Activated CD8-positive, alpha-beta memory T cell treated with anti-CD3 and anti-CD28 coated beads for 36 hours (primary cell): ENCODE data around the gene DMXL1. TPM values are rescaled to one million over a fixed set of nuclear protein-coding genes. Genes with fewer than 3 reads are reported as not detected.

Experiments
- CTCF ChIA-PET: fragments of 350-600 bp; sonication (Branson Sonifier 250); formaldehyde crosslinking; loops from one replicate; lab custom pipeline; 2021; ENCODE audit warnings: antibody characterized with exemption; lab: Charles Lee
- POLR2A ChIA-PET: fragments of 350-600 bp; sonication (Branson Sonifier 250); formaldehyde crosslinking; loops from one replicate; lab custom pipeline; 2021; ENCODE audit warnings: antibody characterized with exemption; lab: Charles Lee
- total RNA-seq, 2 experiments: library from RNA; stranded (reverse); gene quantifications; one replicate each; pipeline ENCODE4 v1.2.3, GENCODE V29; 2021

Gene DMXL1
- total RNA-seq, 2 experiments from 2014 or later = 21.9 to 22.8 TPM

GRCh38 chr5:119275146-119275545, 204.3 kb downstream of the DMXL1 start:
- CTCF ChIA-PET = interaction anchor here (1.0 to 1.6 kb wide), 4 partner anchors 9 to 67 kb away, joined by 3 to 5 read pairs (median 4); no protein-coding TSS in a partner anchor
- POLR2A ChIA-PET = interaction anchor here (0.9 to 1.6 kb wide), 2 partner anchors 12 to 67 kb away, joined by 4 to 9 read pairs; no protein-coding TSS in a partner anchor

DNA sequence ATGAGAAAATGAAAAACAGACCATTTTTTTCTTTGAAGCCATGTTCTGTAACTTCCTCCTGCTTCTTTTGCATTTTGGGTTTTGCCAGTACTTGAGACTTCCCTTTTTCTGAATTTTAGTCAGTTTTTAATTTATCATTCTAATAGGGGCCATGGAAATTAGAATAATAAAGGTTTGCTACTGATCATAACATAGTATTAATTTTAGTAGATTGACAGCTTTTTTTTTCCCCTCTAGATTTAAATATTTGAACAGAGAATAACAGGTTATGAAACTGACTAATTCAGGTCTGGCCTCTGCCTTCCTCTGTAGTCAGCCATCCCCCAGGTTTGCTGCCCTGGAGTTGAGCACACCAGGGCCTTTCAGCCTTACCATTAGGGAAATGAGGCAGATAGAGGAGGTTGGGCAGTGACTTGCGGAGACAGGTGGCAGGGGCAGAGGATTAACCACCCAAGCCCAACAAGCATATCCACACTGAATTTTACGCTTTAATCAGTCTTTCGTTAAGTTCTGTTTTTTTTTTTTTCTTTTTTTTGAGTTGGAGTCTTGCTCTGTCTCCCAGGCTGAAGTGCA, 204.8 kb downstream of the DMXL1 start:
- CTCF ChIA-PET = interaction anchor here (1.0 to 1.6 kb wide), 4 partner anchors 8 to 66 kb away, joined by 3 to 5 read pairs (median 4); no protein-coding TSS in a partner anchor

GRCh38 chr5:119276978-119277377, 206.1 kb downstream of the DMXL1 start:
- ChIA-PET POLR2A (no interaction called here), CTCF (interaction anchor here (0.5 to 0.9 kb wide), 2 partner anchors 39 to 86 kb away, joined by 3 read pairs; no protein-coding TSS in a partner anchor)

More for the DNA sequence above, 204.8 kb downstream of the DMXL1 start:
- POLR2A ChIA-PET = interaction anchor here (0.7 to 1.6 kb wide), 3 partner anchors 17 to 205 kb away, joined by 3 to 6 read pairs (median 4); partner anchors contain the start of gene DMXL1

DNA sequence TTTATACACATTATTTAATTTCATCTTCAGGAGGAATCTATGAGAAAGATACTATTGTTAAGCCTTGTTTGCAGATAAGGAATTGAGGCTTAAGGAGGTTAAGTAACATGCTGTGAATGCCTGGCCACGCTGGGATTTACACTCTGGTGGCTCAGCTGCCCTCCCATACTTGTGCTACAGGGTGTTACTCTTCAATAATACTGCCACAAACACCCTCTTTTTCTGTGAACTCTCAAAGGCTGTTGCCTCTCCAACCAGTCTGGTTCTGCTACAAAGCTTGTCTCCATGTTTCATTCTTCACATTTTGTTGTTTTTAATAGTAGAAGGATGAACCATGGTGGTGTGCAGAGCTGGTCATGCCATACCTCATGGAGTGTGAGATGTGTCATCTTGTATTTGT, 208.2 kb downstream of the DMXL1 start:
- ChIA-PET CTCF (no interaction called here), POLR2A (no interaction called here)

DNA sequence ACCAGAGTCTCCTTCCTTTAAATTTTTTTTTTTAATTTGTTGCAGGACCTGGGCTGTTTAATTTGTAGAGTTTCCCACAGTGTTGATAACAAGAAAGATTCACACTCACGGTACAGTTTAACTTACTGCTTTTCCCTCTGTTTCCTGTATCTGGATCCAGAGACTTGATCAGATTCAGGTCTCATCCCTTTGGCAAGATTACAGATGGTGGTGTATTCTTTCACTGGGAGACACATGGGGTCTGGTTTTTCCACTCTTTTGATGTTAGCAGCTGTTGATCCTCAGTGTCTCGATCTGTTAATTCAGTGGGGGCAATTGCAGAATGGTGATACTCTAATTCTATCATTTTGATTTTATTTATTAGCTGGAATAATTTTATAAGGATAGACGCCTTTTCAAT, 209.5 kb downstream of the DMXL1 start:
- ChIA-PET CTCF (no interaction called here), POLR2A (no interaction called here)

GRCh38 chr5:119282628-119283027, 211.7 kb downstream of the DMXL1 start:
- POLR2A ChIA-PET = no interaction called here
- CTCF ChIA-PET = no interaction called here

- ChIA-PET CTCF (interaction anchor here (1.0 kb wide), 1 partner anchor 9 kb away, joined by 3 read pairs; no protein-coding TSS in a partner anchor), POLR2A (no interaction called here)
These were observed 213.1 kb downstream of the DMXL1 start for GRCh38 chr5:119284031-119284430.

DNA sequence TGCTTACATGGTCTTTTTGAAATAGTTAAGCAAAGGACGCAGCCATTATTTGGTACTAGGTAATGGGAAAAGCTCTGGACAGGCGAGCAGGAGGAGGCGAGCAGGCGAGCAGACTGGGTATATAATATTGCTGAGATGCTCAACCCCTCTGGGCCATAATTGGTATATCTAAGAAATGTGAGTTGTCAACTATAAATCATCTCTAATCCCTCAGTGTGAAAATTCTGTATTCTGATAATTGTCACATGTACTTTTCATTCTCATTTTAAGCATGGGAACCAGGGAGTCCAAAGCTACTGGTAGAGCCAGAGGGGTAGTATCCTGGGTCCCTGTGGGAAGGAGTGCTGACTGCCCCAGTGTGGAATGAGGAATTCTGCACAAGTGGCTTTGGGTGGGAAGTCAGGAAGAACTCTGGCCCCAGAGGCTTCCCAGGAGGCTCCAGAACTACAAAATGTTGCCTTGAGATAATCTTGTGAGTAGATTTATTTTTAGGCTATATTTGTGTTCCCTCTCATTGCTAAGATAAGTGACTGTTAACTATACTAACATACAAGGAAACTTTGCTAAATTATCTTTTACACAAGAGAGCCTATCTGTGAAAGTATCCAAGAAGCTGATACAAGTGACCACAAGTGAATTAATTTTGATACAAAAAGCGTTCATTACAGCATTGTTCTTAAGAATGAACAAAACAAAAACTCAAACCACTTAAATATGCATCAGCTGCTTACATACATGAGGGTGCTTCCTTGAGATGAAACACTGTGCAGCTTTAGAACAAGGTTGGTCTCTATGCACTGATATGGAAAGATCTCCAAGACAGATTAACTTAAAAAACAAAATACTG, 214.4 kb downstream of the DMXL1 start:
- POLR2A ChIA-PET = interaction anchor here (0.7 to 0.8 kb wide), 2 partner anchors 17 to 34 kb away, joined by 4 to 5 read pairs; no protein-coding TSS in a partner anchor
- CTCF ChIA-PET = interaction anchor here (1.2 kb wide), 1 partner anchor 15 kb away, joined by 4 read pairs; no protein-coding TSS in a partner anchor

GRCh38 chr5:119286511-119287488, 215.9 kb downstream of the DMXL1 start:
- CTCF ChIA-PET = interaction anchor here (1.1 kb wide), 1 partner anchor 13 kb away, joined by 3 read pairs; no protein-coding TSS in a partner anchor
- POLR2A ChIA-PET = interaction anchor here (0.8 kb wide), 1 partner anchor 12 kb away, joined by 9 read pairs; no protein-coding TSS in a partner anchor

- POLR2A ChIA-PET = interaction anchor here (0.8 kb wide), 1 partner anchor 13 kb away, joined by 9 read pairs; no protein-coding TSS in a partner anchor
- CTCF ChIA-PET = interaction anchor here (1.1 kb wide), 1 partner anchor 12 kb away, joined by 3 read pairs; no protein-coding TSS in a partner anchor
These were observed 216.7 kb downstream of the DMXL1 start for GRCh38 chr5:119287547-119288111.

DNA sequence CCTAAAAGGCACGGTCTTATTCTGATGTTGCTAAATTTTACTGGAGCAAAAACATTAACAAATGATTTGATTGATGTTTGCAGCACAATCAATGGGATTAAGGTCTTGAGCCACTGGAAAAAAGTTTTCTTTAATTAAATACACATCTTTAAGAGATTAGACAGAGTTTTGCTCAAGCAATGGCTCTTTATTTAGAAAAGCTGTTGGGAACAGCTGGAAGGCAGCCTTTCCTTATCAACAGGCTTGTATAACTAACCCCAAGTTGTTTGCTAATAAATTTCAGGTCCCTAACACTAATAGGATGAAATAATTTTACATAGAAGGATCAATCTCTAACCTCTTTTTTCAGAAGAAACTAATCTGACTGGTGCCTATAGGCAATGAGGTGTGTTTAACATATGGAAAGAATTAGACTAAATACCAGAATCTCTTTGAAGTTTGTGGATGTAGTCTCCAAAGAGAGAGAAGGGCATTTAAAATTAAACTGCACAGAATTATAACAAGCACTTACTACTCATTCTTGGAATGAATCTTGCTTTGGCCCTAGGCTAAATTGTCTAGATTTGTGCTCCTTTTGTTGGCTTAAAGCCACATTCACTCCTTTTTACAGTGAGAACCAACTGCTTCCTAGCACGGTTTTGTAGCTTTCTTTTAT, 217.6 kb downstream of the DMXL1 start:
- ChIA-PET POLR2A (no interaction called here), CTCF (no interaction called here)

DNA sequence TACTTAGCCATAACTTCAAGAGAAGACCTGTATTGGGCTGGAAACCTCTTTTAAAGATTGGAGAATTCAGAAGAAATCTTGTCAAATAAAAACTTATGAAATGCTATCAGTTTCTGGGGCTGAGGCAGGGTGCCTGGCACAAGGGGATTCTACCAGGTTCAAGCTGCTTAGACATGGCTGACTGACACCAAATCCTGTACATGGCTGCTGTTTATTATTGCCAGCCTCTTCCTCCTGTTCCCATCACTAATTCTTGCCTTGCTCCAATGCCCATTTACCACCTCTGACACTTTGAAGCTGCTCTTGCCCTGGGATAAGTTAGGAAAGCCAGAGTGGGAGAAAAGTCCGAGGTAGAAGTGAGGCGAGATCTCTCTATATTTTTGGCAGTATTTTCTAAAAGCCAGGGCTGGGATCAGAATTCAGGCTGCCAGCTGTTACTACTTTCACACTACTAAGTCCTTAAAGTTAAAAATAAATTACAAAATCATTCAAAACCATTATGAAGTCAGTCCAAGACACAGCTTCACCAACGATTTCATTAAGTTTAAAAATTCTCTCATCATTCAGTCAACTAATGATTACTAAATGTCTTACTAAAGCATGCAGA, 218.7 kb downstream of the DMXL1 start:
- ChIA-PET POLR2A (no interaction called here), CTCF (interaction anchor here (1.3 to 1.8 kb wide), 3 partner anchors 10 to 67 kb away, joined by 4 to 5 read pairs (median 5); partner anchors contain the start of gene TNFAIP8)

DNA sequence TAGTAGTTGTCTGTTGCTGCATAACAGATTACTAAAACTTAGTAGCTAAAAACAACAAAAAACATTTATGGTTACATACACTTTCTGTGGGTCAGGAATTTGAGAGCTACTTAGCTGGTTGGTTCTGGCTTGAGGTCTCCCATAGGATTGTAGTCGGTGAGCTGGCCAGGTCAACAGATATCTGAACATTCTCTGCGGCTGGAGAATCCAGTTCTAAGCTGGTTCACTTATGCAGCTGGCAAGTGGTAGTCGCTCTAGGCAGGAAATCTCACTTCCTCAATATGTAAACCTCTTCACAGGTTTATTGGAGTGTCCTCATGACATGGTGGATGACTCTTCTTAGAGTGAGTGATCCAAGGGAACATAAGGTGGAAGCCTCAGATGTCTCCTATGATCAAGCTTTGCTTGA, 219.3 kb downstream of the DMXL1 start:
- ChIA-PET POLR2A (interaction anchor here (0.6 kb wide), 1 partner anchor 22 kb away, joined by 3 read pairs; no protein-coding TSS in a partner anchor), CTCF (interaction anchor here (0.9 to 1.8 kb wide), 8 partner anchors 10 to 122 kb away, joined by 3 to 5 read pairs (median 4); partner anchors contain the start of gene TNFAIP8)

DNA sequence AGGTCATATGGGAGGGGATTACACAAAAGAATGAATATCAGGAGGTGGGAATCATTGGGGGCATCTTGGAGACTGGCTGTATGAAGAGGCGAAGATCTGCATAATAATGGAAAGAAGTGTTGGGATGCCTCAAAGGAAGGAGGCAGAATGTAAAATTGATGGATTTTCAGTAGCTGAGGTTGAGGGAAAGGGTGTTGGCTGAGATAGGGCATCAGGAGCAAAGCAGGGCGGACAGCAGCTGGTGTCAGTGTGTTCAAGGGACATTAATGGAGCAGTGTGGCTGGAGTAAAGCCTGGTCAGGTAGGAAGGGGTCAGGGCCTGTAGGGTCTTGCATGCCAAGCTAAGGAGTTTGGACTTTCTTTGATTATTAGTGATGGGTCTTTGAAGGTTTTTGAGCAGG, 219.7 kb downstream of the DMXL1 start:
- ChIA-PET CTCF (interaction anchor here (0.9 to 1.8 kb wide), 8 partner anchors 9 to 121 kb away, joined by 3 to 5 read pairs (median 4); partner anchors contain the start of gene TNFAIP8), POLR2A (interaction anchor here (0.6 kb wide), 1 partner anchor 22 kb away, joined by 3 read pairs; no protein-coding TSS in a partner anchor)

DNA sequence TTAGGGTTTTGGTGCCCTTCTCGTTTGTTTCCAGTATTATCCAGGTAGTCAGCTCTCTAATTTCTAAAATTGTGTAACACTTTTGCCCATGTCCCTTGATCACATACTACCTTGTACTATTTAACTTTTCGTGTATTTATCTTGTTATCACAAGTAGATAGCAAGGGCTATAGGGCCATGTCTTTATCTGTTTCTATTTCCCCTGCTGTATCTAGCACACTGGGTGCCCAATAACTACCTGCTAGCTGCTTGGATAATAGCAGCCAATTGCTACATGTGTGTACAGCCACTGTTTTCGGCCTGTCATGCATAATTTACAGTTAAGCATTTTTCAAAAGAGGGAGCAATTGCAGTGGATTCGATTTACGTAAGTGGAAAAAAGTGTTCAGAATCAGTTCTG, 220.2 kb downstream of the DMXL1 start:
- CTCF ChIA-PET = interaction anchor here (1.1 to 1.8 kb wide), 6 partner anchors 9 to 121 kb away, joined by 3 to 5 read pairs (median 4); no protein-coding TSS in a partner anchor
- POLR2A ChIA-PET = no interaction called here

GRCh38 chr5:119291877-119292276, 221.0 kb downstream of the DMXL1 start:
- CTCF ChIA-PET = no interaction called here
- POLR2A ChIA-PET = no interaction called here
